Measurements from ENCODE around the gene H2AZ2. TPM values are rescaled to one million over a fixed set of nuclear protein-coding genes. Genes with fewer than 3 reads are reported as not detected.

Gene H2AZ2
- total and polyA plus RNA-seq, 5 donors from 2014 or later: 186 to 315 (median 257) TPM

- Mint-ChIP-seq H3K36me3 (peaks cover 31% of the 10 kb centered on the region), H3K9me3 (no peaks in the 10 kb centered on the region), H3K27ac (peak overlapping the region in 2 of 3 donors; percentile 32 to 47)
Measured at GRCh38 chr7:44838751-44839150, 9.1 kb downstream of the H2AZ2 start.

GRCh38 chr7:44827567-44827966, 20.3 kb downstream of the H2AZ2 start:
- no peak overlapping the region for H3K27ac ChIP-seq (ENCODE audit: insufficient read depth, low read length, poor library complexity, severe bottlenecking)
- H3K9me3 ChIP-seq (ENCODE audit: control insufficient read depth in 2 of 2, low read length in 2 of 2): no peaks in the 10 kb centered on the region
- peak overlapping the region in 2 of 3 donors; percentile 19 to 78 for H3K27ac Mint-ChIP-seq
- H3K27me3 ChIP-seq (ENCODE audit: control insufficient read depth, insufficient read depth, low read length): no peaks in the 10 kb centered on the region
- H3K4me1 Mint-ChIP-seq: peaks cover 7 to 9% (median 8%) of the 10 kb centered on the region in 4 donors
- no peaks in the 10 kb centered on the region for H3K4me1 ChIP-seq (ENCODE audit: control insufficient read depth, insufficient read depth, low read length, poor library complexity, severe bottlenecking)
- H3K36me3 Mint-ChIP-seq: peaks cover 16% of the 10 kb centered on the region
- H3K9me3 Mint-ChIP-seq: no peaks in the 10 kb centered on the region
- H3K27me3 Mint-ChIP-seq: peaks cover 4% of the 10 kb centered on the region
- H3K36me3 ChIP-seq (ENCODE audit: control insufficient read depth, insufficient read depth, low read length): peaks cover 48% of the 10 kb centered on the region
- no peak overlapping the region for H3K4me3 Mint-ChIP-seq
- no peak overlapping the region for H3K4me3 ChIP-seq (ENCODE audit: low read depth, low read length)
- ATAC-seq (ENCODE audit: low read depth in 2 of 2) (no peak), DNase-seq (no peak)

More at GRCh38 chr7:44838751-44839150, 9.1 kb downstream of the H2AZ2 start:
- Mint-ChIP-seq H3K4me1 (peaks cover 10 to 32% (median 24%) of the 10 kb centered on the region in 4 donors), H3K4me3 (no peak overlapping the region), H3K27me3 (no peaks in the 10 kb centered on the region)
- ATAC-seq (ENCODE audit: low read depth in 2 of 2) (no peak), DNase-seq (no peak)
- Histone ChIP-seq H3K27me3 (ENCODE audit: control insufficient read depth, insufficient read depth, low read length) (no peaks in the 10 kb centered on the region), H3K4me1 (ENCODE audit: control insufficient read depth, insufficient read depth, low read length, poor library complexity, severe bottlenecking) (peaks cover 3% of the 10 kb centered on the region), H3K9me3 (ENCODE audit: control insufficient read depth in 2 of 2, low read length in 2 of 2) (no peaks in the 10 kb centered on the region), H3K27ac (ENCODE audit: insufficient read depth, low read length, poor library complexity, severe bottlenecking) (no peak overlapping the region), H3K36me3 (ENCODE audit: control insufficient read depth, insufficient read depth, low read length) (peaks cover 66% of the 10 kb centered on the region), H3K4me3 (ENCODE audit: low read depth, low read length) (no peak overlapping the region)

DNA sequence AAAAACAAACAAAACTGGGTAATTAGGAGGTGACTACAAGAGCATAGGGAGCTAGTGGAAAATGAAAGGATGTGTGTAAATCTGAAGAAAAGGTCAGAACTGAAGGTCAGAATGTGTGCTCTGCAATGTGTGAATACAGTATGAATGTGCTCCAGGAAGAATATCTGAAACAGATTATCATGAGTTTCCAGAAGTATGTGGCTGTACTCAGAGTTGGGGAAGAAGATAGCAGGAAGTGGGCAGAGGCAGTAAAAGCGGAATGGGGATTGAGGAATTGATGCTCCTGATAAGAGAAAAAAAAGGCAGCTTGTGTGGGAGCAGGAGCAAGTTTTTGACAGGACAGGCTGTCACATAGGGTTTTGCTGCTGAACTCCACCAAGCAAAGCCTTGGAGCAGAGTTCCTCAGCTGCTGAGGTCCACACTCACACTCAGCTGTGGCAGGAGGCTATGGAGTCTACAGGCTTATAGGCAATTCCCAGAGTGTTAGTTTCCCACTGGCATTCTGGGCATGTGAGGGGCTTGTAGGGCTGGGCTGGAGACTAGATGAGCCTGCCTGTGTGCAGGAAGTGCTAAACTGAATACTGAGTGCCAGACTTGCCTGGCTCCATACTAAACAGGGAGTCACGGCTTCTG, 22.9 kb downstream of the H2AZ2 start:
- no peak for DNase-seq
- Histone ChIP-seq H3K9me3 (ENCODE audit: control insufficient read depth in 2 of 2, low read length in 2 of 2) (no peaks in the 10 kb centered on the region), H3K4me1 (ENCODE audit: control insufficient read depth, insufficient read depth, low read length, poor library complexity, severe bottlenecking) (no peaks in the 10 kb centered on the region), H3K4me3 (ENCODE audit: low read depth, low read length) (no peak overlapping the region), H3K27ac (ENCODE audit: insufficient read depth, low read length, poor library complexity, severe bottlenecking) (no peak overlapping the region), H3K36me3 (ENCODE audit: control insufficient read depth, insufficient read depth, low read length) (peaks cover 27% of the 10 kb centered on the region), H3K27me3 (ENCODE audit: control insufficient read depth, insufficient read depth, low read length) (no peaks in the 10 kb centered on the region)
- no peak for ATAC-seq (ENCODE audit: low read depth in 2 of 2)
- Mint-ChIP-seq H3K9me3 (peaks cover 0 to 1% (median 0%) of the 10 kb centered on the region in 7 donors), H3K4me1 (peaks cover 0 to 15% (median 11%) of the 10 kb centered on the region in 4 donors), H3K27me3 (peaks cover 4% of the 10 kb centered on the region), H3K36me3 (peaks cover 16% of the 10 kb centered on the region), H3K4me3 (no peak overlapping the region), H3K27ac (peak overlapping the region; percentile 40 to 67 (median 66))

DNA sequence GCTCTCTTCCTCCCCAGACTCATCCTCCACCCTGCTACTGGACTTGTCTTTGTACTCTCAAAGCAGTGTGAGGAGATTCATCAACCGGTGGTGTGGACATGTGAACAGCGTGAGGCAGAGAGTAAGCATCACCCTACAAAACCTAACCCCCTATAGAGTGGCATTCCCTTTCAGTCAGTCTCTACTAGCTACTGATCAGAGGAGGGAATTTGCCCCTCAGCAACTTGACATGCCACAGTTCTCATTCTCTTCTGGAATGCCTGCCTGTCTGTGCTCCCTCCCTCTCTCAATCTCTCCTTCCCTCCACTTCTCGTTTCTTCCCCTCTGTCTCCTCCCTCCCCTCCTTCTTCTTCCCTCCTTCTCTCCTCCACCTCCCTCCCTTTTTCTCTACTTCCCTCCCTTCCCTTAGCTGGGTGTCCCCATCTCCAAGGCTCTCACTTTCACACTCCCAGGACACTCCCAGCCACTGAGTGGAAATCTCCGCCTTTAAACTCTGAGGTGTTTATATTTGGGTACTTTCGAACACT, 24.6 kb downstream of the H2AZ2 start:
- Mint-ChIP-seq H3K27ac (peak overlapping the region in 2 of 3 donors; percentile 62 to 85), H3K9me3 (peaks cover 0 to 1% (median 0%) of the 10 kb centered on the region in 7 donors), H3K36me3 (peaks cover 7% of the 10 kb centered on the region), H3K27me3 (peaks cover 4% of the 10 kb centered on the region), H3K4me3 (no peak overlapping the region), H3K4me1 (peaks cover 0 to 15% (median 11%) of the 10 kb centered on the region in 4 donors)
- no peak for ATAC-seq (ENCODE audit: low read depth in 2 of 2)
- H3K4me3 ChIP-seq (ENCODE audit: low read depth, low read length): no peak overlapping the region
- no peak overlapping the region for H3K27ac ChIP-seq (ENCODE audit: insufficient read depth, low read length, poor library complexity, severe bottlenecking)
- no peaks in the 10 kb centered on the region for H3K9me3 ChIP-seq (ENCODE audit: control insufficient read depth in 2 of 2, low read length in 2 of 2)
- H3K36me3 ChIP-seq (ENCODE audit: control insufficient read depth, insufficient read depth, low read length): peaks cover 13% of the 10 kb centered on the region
- no peaks in the 10 kb centered on the region for H3K4me1 ChIP-seq (ENCODE audit: control insufficient read depth, insufficient read depth, low read length, poor library complexity, severe bottlenecking)
- H3K27me3 ChIP-seq (ENCODE audit: control insufficient read depth, insufficient read depth, low read length): no peaks in the 10 kb centered on the region
- no peak for DNase-seq

- ATAC-seq (ENCODE audit: low read depth in 2 of 2) (no peak), DNase-seq (no peak)
- no peak overlapping the region for H3K4me3 ChIP-seq (ENCODE audit: low read depth, low read length)
- Mint-ChIP-seq H3K27ac (no peak overlapping the region), H3K36me3 (no peaks in the 10 kb centered on the region), H3K27me3 (no peaks in the 10 kb centered on the region), H3K4me1 (peaks cover 0 to 10% (median 3%) of the 10 kb centered on the region in 4 donors), H3K9me3 (peaks cover 0 to 1% (median 0%) of the 10 kb centered on the region in 7 donors), H3K4me3 (no peak overlapping the region)
- H3K4me1 ChIP-seq (ENCODE audit: control insufficient read depth, insufficient read depth, low read length, poor library complexity, severe bottlenecking): no peaks in the 10 kb centered on the region
- no peaks in the 10 kb centered on the region for H3K9me3 ChIP-seq (ENCODE audit: control insufficient read depth in 2 of 2, low read length in 2 of 2)
- no peaks in the 10 kb centered on the region for H3K36me3 ChIP-seq (ENCODE audit: control insufficient read depth, insufficient read depth, low read length)
- no peaks in the 10 kb centered on the region for H3K27me3 ChIP-seq (ENCODE audit: control insufficient read depth, insufficient read depth, low read length)
- H3K27ac ChIP-seq (ENCODE audit: insufficient read depth, low read length, poor library complexity, severe bottlenecking): no peak overlapping the region
Measured at GRCh38 chr7:44819292-44819691, 28.6 kb downstream of the H2AZ2 start.

DNA sequence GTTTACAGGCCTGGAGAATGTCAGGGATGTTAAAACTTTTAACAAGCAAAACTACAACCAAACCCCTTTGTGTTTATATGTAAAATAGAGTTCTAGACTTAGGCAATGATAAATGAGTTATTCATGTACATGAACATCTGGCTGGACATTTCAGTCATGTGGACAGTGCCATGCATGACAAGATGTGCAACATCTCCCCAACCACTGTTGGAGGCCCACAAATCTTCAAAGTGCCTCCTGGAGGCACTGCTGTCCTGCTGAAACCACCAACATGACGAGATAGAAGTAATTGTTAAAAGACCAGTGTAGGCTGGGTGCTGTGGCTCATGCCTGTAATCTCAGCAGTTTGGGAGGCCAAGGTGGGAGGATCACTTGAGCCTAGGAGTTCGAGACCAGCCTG, 33.0 kb downstream of the H2AZ2 start:
- no peak overlapping the region for H3K4me3 Mint-ChIP-seq
- H3K4me1 Mint-ChIP-seq: no peaks in the 10 kb centered on the region
- Histone ChIP-seq H3K27me3 (ENCODE audit: control insufficient read depth, insufficient read depth, low read length) (no peaks in the 10 kb centered on the region), H3K36me3 (ENCODE audit: control insufficient read depth, insufficient read depth, low read length) (no peaks in the 10 kb centered on the region), H3K4me1 (ENCODE audit: control insufficient read depth, insufficient read depth, low read length, poor library complexity, severe bottlenecking) (no peaks in the 10 kb centered on the region), H3K9me3 (ENCODE audit: control insufficient read depth in 2 of 2, low read length in 2 of 2) (no peaks in the 10 kb centered on the region), H3K27ac (ENCODE audit: insufficient read depth, low read length, poor library complexity, severe bottlenecking) (no peak overlapping the region), H3K4me3 (ENCODE audit: low read depth, low read length) (no peak overlapping the region)
- DNase-seq (no peak), ATAC-seq (ENCODE audit: low read depth in 2 of 2) (no peak)
- no peaks in the 10 kb centered on the region for H3K27me3 Mint-ChIP-seq
- no peaks in the 10 kb centered on the region for H3K9me3 Mint-ChIP-seq
- no peak overlapping the region for H3K27ac Mint-ChIP-seq
- H3K36me3 Mint-ChIP-seq: no peaks in the 10 kb centered on the region

- no peak overlapping the region for H3K4me3 Mint-ChIP-seq
Measured at GRCh38 chr7:44811571-44811970, 36.3 kb downstream of the H2AZ2 start.

DNA sequence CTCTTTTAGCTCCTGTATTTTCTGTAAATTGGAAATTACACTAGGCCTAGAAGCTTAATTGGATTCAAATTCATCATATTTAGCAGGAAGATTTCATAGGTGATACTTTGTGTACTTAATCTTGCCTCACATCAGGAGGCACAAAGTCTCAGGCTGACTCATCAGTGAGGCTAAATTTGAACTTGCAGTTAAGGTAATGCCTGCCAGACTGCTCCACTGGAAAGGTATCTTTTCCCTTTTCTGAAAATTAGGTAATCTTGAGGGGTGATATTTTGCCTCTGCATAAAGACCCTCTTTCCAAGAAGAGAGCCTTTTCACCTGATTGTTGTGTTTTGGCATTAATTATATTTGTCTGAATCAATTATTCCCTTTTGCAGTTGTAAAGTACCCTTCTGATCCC, 36.8 kb downstream of the H2AZ2 start:
- no peak overlapping the region for H3K27ac ChIP-seq (ENCODE audit: insufficient read depth, low read length, poor library complexity, severe bottlenecking)
- H3K36me3 Mint-ChIP-seq: no peaks in the 10 kb centered on the region
- H3K4me1 ChIP-seq (ENCODE audit: control insufficient read depth, insufficient read depth, low read length, poor library complexity, severe bottlenecking): no peaks in the 10 kb centered on the region
- H3K4me3 Mint-ChIP-seq: no peak overlapping the region
- ATAC-seq (ENCODE audit: low read depth in 2 of 2) (no peak), DNase-seq (no peak)
- no peaks in the 10 kb centered on the region for H3K9me3 Mint-ChIP-seq
- no peaks in the 10 kb centered on the region for H3K27me3 Mint-ChIP-seq
- no peaks in the 10 kb centered on the region for H3K36me3 ChIP-seq (ENCODE audit: control insufficient read depth, insufficient read depth, low read length)
- no peak overlapping the region for H3K4me3 ChIP-seq (ENCODE audit: low read depth, low read length)
- no peaks in the 10 kb centered on the region for H3K9me3 ChIP-seq (ENCODE audit: control insufficient read depth in 2 of 2, low read length in 2 of 2)
- no peaks in the 10 kb centered on the region for H3K27me3 ChIP-seq (ENCODE audit: control insufficient read depth, insufficient read depth, low read length)
- H3K4me1 Mint-ChIP-seq: no peaks in the 10 kb centered on the region
- no peak overlapping the region for H3K27ac Mint-ChIP-seq

More at GRCh38 chr7:44811571-44811970, 36.3 kb downstream of the H2AZ2 start:
- Histone ChIP-seq H3K27ac (ENCODE audit: insufficient read depth, low read length, poor library complexity, severe bottlenecking) (no peak overlapping the region), H3K9me3 (ENCODE audit: control insufficient read depth in 2 of 2, low read length in 2 of 2) (no peaks in the 10 kb centered on the region), H3K4me1 (ENCODE audit: control insufficient read depth, insufficient read depth, low read length, poor library complexity, severe bottlenecking) (no peaks in the 10 kb centered on the region), H3K27me3 (ENCODE audit: control insufficient read depth, insufficient read depth, low read length) (no peaks in the 10 kb centered on the region), H3K36me3 (ENCODE audit: control insufficient read depth, insufficient read depth, low read length) (no peaks in the 10 kb centered on the region), H3K4me3 (ENCODE audit: low read depth, low read length) (no peak overlapping the region)
- no peak overlapping the region for H3K27ac Mint-ChIP-seq
- no peaks in the 10 kb centered on the region for H3K27me3 Mint-ChIP-seq
- ATAC-seq (ENCODE audit: low read depth in 2 of 2): no peak
- H3K36me3 Mint-ChIP-seq: no peaks in the 10 kb centered on the region
- H3K9me3 Mint-ChIP-seq: no peaks in the 10 kb centered on the region
- H3K4me1 Mint-ChIP-seq: no peaks in the 10 kb centered on the region
- no peak for DNase-seq
